Midbrain (tissue), 1 donor: ENCODE measurements around the gene CENPX.
A peak's percentile ranks its signal among the peaks of the same experiment; 100 is the strongest.

Experiments used
- DNase-seq: peaks from one replicate; lab custom pipeline; 2025; lab: John Stamatoyannopoulos, UW

Gene CENPX

DNA sequence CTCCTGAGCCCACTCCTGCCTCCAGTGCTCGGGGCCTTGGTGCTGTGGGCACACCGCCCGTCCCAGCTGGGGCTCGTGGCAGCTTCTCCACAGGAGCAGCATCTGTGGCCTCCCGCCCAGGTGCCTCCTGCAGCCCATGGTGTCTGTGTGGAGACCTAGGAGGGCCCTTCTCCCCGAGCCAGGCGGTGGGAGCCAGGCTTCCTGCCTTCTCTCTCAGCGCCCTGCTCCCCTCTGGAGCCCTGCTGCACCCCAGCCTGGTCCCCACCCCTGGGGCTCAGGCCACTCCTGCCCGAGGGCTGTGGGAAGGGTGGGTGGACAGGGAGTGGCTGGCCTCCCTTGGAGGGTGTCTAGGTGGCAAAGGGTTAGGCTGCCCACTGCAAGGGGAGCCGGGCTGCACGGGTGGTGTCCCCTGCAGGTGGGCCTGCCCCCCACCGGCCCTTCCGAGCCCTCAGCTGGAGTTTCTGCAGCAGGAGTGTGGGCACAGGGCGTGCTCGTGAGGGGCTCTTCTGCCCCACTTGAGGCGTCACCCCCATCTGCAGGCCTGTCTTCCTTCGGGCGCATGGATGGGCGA, 11.0 kb downstream of the CENPX start:
- DNase-seq, result no peak

DNA sequence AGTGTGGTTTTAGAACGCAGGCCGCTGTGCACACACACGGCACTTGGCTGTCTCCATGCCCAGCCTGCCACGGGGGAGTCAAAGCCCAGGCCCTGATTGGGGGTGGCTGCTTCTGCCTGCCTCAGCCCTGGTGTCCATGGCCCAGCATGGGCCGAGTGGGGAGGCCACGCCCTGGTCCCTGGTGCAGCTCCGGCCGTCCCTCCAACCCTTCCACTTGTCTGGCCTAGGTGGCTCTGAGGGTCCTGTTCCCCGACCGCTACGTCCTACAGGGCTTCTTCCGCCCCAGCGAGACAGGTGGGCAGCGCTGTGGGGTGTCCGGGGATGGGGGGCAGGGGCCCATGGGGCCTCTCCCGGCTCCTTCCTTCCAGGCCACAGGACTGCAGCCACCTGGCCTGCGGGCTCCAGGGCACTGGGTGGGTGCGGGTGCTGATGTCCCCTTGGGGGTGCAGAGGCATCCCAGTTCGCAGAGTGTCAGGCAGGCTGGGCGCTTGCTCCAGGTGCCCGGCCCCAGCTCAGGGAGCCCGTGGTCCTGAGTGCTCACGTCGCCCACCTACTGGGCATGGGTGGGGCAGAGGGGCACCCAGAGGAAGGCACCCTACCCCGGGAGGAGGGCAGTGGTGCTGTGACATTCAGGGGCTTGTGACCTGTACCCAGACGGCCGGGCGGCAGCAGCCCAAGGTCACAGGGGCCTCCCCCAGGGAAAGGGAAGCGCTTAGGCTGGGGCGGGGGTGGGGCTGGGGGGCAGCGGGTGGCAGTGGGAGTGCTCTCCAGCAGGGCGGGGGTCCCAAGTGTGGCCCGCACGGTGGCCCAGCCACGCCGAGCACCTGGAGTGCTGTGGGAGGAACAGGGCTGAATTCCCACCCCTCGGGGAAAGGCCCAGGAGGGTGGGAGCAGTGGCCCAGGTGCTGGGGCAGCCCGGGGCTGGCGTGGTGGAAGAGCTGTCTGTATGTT, 11.8 kb downstream of the CENPX start:
- no peak for DNase-seq

DNA sequence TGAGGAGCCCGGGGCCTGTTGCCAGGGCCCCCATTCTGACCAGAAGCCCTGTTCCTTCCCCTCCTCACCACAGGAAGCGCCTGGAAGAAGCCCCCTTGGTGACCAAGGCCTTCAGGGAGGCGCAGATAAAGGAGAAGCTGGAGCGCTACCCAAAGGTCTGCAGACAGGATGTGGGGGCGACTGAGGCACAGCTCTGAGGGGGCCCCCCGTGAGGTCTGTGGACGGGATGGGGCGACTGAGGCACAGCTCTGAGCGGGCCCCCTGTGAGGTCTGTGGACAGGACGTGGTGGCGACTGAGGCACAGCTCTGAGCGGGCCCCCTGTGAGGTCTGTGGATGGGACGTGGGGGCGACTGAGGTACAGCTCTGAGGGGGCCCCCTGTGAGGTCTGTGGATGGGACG, 13.3 kb downstream of the CENPX start:
- DNase-seq, result no peak

DNA sequence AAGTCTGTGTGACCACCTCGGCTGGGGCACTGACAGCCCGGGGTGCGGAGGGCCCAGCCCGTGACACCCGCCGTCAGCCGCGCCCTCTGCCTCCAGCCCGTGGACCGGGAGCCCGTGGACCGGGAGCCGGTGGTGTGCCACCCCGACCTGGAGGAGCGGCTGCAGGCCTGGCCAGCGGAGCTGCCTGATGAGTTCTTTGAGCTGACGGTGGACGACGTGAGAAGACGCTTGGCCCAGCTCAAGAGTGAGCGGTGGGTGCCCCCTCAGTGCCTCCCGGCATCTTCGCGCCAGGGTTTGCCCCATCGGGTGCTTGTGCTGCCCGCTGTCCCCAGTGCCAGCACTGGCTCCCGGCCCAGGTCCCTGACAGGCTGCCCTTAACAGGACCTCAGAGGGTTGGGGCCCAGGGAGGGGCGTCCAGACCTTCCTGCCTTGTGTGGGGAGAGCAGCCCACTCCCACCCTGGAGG, 13.7 kb downstream of the CENPX start:
- no peak for DNase-seq

DNA sequence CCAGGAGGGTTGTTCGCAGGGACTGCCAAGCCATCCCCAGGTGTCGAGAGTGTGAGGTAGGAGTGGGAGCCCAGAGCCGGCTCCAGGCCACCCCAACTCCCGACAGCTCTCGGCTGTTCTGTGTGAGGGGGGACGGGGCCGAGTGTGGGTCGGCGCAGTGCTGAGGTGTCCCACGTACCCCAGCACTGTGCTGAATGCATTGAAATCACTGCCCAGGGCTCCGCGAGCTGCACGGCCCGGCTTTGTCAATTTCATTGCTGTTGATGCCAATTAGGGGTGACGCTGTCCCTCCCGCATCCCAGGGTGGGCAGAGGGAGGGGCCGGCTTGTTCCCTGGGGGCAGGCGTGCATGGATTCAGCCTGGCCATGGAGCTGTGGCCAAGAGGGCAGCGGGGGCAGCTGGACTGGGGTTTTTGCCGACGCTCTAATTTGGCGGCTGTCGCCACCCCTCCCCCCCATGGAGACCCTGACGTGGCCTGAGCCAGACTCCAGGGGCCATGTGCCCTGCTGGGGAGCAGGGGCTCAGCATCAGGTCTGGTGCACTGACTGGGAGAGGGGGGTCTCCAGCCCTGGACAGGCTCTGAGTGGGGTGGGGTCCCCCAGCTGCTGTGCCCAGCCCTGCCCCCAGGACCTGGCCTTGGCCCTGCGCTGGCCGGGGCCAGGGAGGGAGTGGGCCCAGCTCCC, 14.3 kb downstream of the CENPX start:
- DNase-seq, result no peak

DNA sequence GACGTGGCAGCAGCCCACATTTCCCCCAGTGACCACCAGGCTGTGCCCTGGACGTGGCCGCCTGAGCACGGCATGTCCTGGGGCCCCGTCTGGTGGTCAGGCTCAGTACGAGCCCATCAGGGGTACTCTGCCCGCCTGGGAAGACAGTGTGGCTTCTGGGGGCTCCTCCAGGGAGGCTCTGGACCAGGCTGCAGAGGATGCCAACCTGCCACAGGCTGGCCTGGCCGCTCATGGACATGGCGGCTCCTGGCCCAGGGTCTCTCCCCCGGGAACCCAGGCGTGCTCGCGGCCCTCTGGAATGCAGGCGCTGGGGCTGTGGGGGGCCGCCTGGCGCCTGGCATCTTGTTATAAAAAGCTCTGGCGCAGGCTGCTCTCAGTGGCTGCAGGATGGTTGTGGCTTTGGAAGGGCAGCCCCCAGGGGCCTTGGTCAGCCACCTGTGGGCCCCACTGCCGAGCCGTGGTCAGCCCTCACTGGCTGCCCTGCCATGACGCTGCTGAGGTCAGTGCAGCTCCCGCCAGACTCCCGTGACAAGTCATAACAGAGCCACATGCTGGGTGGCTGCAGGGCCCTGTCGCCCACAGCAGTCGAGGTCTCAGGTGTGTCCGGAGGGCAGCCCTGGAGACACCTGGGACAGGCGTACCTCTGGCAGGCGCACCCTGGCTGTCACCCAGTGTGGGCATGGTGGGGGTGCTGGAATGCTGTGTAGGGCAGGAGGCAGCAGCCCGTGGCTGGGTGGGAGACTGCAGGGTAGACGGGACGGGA, 15.0 kb downstream of the CENPX start:
- no peak for DNase-seq

DNA sequence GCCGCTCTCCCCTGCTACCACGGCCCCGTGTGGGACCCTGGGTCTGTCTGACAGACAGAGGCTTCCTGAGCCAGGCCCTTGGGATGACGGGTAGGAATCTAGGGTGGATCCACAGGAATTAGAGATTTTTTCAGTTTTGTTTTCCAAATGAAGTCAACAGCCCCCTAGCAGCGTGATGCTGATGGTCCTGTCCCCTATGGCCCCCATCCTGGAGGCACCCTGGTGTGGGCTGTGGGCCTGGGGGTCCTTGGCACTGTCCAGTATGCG, 15.5 kb downstream of the CENPX start:
- no peak for DNase-seq

DNA sequence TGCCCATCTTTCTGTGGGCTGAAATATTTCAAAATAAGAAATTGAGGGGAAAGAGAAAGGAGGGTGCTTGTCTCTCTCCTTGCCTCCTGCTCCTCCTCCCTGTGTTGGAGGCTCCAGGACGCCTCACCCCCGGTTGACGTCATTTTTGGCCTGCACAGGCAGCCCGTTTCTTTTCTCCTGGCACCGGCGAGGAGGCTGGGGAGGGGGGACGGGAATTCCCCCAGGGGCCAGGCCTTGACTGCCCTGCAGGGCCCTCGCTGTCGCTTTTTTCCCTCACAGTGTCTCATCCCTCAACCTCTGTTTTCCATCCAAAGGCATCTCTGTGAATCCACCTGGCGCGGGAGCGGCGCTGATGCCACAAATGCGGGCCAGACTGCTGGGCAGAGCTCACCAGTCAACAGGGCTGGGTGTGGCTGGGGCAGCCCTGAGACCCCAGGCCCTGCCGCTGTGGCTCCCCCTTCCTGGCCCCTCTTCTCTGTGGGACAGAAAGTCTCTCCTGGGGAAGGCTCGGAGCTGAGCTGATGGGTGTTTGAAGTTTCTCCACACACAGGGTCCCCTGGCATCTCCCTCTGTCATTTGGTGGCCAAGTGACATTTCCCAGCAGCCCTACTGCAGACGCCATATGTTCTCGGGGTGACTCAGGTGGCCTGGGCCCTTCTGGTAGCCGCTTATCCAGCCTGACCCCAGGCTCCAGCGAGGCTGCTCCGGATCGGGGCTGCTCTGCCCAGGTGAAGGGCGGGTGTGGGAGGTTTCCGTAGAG, 16.0 kb downstream of the CENPX start:
- peak; percentile 52 for DNase-seq

DNA sequence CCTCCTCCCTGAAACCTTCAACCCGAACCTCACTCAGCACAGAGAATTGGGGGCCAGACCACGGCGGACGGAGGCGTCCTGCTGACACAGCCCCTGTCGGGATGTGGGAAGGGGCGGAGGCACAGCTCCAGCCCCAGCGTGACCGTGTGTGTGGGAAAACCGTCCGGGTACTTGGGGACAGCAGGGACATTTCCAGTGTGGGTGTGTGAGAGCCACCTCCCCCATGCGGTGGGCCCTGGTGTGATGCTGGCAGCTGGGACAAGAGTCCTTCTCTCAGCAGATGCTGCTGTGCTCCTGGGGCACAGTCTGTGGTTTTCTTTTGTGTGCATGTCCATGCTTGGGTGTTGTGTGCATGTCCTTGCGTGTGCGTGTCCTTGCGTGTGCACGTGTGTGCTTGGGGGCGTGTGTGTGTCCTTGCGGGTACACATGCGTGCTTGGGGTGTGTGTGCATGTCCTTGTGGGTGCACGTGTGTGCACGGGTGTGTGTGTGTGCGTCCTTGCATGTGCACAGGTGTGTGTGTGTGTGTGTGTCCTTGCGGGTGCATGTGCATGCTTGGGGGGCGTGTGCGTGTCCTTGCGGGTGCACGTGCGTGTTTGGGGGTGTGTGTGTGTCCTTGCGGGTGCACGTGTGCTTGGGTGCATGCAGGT, 16.9 kb downstream of the CENPX start:
- no peak for DNase-seq

DNA sequence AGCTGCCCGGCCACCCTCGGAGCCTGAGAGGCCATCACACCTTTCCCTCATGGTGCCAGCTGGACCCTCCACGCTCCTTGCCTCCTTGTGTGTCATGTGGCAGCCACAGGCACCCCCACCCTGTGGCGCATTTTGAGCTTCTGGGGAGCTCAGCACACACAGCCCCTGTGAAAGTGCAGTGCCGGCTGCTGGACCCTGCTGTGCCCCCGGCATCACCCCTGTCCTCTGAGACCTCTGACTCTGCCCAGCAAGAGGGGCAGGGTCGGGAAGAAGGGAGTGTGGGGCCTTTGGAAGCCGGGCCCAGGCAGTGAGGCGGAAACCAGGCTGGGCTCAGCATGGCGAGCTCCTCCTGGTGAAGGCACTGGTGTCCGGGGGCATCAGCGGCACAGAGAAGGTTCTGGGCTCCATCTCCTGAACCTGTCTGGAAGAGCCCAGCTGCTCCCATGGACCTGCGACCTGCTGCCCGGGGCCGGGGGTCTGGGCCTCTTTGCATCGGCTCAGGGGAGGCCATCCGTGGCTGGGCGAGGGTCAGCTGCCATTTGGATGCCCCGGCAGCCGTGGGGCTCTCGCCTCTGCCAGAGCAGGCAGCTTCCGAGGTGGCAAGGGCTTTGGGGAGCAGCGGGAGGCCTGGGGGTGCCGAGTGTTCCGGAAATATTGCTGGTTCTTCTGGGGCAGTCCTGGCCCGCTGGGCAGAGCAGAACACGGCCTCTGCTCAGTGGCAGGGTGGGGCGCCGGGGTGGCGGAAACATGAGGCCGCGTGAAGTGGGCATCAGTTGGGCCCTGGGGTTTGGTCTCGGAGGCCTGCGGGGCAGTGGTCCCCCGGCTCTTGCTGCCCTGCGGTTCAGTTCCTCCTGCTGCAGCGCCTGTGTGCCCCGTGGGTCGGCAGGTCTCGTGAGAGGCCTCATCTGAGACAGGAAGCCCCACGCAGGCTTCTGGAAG, 17.9 kb downstream of the CENPX start:
- no peak for DNase-seq

DNA sequence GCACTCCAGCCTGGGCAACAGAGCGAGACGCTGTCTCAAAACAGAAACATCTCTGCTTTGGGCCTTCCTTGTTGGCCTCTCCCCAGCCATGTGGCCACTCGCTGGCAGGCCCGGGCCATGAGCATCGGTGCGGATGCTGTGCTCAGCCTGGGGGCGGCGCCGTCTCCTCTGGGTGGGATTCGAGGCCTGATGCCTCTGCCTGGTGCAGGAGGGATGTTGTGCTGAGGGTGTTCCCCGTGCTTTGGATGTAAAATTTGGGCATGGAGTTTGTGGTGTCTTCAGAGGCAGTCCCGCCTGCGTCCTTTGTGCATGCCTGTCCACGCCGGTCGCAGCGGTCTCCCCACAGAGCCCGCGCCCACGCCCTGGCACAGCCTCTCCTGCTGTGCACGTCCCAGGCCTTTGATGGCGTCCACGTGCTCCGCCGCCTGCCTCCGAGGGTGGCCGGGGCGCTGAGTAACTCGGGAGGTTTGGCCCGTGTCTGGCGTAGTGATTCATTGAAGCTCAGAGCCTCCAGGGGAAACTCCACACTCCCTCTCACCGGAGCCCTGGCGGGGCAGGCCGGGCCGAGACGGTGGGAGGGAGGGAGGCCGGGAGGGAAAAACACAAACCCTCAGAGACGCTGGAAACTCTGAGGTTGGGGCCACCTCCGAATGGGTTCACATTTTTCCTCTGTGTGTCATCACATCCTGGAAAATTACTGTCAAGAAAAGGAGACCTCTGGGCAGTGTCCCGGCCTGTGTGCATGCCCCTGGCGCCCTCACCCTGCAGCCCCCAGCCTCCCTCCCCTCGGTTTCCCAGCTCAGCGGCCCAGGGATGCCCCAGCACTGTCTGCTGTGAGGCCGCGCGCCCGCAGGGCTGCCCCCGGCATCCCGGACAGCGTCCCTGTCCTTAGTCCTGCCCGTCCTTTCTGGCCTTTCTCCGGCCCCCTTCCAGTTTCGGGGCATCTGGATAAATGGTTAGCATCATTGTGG, 19.0 kb downstream of the CENPX start:
- DNase-seq, result no peak

DNA sequence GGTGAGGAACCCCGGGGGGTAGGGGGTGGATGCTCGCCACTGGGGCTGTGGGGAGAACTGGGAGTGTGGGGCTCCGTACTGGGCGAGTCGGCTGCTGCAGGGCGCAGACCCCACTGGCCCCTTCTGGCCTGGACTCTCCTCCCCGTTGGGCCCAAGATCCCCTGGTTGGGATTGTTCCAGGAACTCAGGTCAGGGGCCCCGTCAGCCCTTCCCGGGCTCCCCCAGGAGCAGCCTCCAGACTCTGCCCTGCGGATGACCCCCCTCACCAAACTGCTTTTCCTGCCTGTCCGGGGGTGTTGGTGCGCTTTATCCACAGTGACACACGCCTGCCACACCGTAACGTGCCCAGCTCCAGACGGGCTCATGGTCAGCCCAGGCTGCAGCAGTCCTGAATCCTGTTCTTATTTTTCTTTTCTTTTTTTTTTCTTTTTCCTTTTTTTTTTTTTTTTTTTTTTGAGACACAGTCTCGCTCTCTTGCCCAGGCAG, 21.1 kb downstream of the CENPX start:
- no peak for DNase-seq

DNA sequence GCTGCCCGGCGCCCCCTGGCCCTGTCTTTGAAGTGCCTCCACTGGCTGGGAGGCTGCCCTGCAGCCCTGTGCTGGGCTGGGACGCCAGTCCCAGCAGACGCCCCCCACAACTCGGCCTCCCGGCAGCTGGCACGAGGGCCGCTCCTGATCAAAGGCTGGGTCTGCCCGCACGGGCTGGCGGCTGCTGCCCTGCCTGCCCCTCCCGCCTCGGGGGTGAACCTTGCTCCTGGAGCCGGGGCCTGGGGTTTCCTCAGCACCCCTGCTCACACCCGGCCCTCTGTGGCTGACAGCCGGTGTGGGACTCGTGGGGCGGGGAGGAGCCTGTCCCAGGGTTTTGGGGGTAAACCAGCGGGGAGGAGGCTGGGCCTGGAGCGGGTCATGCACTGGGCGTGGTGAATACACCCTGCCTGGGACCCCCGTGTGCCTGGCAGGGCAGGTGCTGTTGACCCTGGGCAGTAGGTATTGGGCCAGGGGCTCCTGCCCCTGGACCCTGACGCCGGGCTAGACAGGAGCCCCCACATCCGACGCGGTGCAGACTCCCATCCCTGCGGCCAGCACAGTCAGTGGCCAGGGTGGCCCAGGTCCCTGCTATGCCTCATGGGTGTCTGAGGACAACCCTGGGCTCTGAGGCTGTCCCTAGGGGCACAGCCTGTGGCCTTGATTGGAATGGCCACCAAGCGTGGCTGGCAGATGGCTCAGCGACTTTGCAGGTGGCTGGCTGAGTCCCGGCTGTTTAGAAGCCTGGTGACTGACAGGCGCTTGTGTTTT, 21.7 kb downstream of the CENPX start:
- no peak for DNase-seq

DNA sequence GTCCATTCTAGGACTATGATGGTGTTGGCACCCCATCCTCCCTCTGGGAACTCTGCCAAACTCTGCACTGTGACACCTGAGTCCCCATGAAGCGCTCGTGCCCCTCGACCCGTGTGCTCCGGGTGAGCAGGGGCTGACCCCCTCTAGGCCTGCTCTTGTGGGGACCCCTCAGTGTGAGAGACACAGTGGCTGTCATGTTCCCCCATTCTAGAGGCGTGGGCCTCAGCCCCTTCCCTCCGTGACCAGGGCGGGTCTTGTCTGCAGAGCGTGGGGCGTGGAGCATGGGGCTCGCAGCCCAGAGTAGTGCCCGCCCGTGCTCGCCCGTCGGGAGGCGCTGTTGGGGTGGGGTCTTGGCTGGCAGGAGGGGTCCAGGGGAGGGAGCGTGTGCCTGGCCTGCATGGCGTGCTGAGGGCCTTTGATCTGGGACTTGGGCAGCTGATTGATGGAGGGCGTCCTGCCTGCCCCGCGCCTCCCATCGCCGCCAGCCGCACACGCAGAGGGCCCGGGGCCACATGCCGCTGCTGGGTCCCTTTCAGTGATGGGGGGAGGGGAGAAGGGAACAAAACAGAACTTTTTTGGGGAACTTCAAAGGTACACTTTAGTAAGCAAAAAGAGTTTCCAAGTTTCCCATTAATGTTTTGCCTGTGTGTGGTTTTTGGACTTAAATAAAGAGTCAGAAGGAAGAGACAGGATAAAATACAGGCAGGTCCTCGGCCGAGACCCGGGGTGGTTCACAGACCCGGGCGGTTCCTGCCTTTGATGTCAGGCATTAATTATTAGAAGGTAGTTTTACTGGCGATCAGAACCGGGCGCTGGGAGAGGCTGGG, 22.5 kb downstream of the CENPX start:
- no peak for DNase-seq

DNA sequence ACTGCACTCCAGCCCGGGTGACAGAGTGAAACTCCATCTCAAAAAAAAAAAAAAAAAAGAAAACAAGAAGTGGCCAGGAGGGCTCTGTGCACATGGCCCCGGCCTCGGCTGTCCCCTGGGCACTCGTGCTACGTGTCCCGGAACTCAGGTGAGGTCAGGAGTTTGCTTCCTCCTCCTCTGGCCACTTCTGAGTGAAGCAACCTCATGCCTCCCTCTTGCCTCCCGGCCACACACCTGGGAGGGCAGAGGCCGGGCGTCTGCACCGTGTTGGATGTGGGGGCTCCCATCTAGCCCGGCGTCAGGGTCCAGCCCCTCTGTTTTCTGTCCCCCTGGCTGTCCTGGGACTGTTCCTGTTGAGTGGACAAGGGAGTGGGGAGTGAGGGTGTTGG, 23.1 kb downstream of the CENPX start:
- DNase-seq, result no peak

DNA sequence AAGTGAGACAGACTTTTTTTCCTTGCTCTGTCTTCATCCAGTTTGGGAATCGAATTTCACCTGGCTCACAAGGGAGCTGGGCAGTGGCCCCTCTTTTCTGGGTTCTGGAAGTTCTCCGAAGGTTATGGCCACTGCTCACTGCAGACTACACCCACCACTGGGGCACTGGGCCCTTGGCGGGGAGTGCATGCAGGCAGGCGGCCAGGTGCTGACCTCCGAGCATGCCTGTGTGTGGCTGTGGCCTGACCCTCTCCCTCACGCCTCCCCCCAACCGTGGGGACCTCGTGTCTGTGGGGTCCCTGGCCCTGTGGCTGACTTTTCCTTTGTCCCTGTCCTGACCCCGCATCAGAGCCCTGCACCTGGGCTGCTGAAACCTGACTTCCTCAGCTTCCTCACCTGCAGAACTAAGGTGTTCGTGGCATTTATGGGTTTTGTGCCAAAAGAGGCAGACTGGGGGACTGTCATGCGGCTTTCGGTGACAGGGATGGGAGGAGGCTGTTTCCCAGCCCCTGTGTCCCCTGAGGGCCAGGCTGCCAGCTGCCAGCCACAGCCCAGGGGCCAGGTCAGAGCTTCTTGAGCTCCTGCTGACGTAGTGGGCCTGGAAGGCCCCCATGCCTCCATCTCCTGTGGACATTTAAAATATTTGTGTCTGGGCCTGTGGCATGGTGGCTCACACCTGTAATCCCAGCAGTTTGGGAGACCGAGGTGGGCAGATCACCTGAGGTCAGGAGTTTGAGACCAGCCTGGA, 23.8 kb downstream of the CENPX start:
- DNase-seq, result no peak
